Tibial nerve (tissue), 4 donors: ENCODE data around the gene CCS.

Experiments used
- EP300 ChIP-seq, 2 donors: sonication (generic); formaldehyde crosslinking; IDR thresholded peaks; one replicate each; pipeline ENCODE4 v1.6.1; 2017; ENCODE audit warnings: antibody characterized with exemption in 2 of 2, mild to moderate bottlenecking in 1 of 2
- POLR2A ChIP-seq, 2 donors: fragments of 450-650 bp; IDR thresholded peaks; one replicate each; pipeline ENCODE4 v1.6.1; 2017; ENCODE audit warnings: antibody characterized with exemption in 2 of 2, mild to moderate bottlenecking in 2 of 2, moderate library complexity in 2 of 2
- TF ChIP-seq, protein P1 (sequence below), 5 experiments: fragments of 200-600 bp in 3 of 5; fragments of 450-650 bp in 2 of 5; sonication (generic) in 3 of 5; IDR thresholded peaks; one replicate each; pipeline ENCODE4 v1.5.1; 2016 to 2019; ENCODE audit warnings: antibody characterized with exemption in 5 of 5, mild to moderate bottlenecking in 3 of 5, moderate library complexity in 2 of 5

DNA sequence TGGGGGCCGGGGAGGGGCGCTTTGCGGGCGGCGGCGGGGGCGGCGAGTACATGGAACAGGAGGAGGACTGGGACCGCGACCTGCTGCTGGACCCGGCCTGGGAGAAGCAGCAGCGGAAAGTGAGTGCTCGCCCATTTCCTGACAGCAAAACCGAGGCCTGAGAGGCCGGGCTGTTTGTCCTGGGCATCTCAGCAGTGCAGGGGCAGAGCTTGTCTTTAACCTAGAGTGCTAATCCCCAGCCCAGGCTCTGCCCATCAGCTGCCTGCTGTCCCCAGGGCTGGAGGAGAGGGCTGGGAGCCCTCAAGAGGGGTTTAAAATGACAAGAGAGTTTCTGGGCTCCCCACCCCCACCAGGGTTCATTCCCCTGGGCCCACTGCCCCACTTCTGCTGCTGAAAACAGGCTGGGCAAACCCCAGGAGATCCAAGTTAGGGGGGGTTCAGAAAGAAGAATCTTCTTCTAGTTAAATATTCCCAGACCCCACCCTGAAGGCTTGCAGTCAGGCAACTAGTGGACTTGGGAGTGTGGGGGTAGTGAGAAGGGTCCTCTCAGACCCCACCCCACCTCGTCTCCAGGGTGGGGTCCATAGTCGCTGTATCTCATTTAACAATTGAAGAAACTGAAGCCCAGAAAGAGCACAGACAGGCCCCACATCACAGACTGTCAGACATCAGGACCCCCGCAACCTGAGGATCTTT is 45.9 kb upstream of the CCS start:
- TF ChIP-seq POLR2A (IDR thresholded peaks at IDR 0.05) (no peak), EP300 (IDR thresholded peaks at IDR 0.05) (no peak)
- TF ChIP-seq, protein P1, sequence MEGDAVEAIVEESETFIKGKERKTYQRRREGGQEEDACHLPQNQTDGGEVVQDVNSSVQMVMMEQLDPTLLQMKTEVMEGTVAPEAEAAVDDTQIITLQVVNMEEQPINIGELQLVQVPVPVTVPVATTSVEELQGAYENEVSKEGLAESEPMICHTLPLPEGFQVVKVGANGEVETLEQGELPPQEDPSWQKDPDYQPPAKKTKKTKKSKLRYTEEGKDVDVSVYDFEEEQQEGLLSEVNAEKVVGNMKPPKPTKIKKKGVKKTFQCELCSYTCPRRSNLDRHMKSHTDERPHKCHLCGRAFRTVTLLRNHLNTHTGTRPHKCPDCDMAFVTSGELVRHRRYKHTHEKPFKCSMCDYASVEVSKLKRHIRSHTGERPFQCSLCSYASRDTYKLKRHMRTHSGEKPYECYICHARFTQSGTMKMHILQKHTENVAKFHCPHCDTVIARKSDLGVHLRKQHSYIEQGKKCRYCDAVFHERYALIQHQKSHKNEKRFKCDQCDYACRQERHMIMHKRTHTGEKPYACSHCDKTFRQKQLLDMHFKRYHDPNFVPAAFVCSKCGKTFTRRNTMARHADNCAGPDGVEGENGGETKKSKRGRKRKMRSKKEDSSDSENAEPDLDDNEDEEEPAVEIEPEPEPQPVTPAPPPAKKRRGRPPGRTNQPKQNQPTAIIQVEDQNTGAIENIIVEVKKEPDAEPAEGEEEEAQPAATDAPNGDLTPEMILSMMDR (IDR thresholded peaks at IDR 0.05) = no peak
